ENCODE measurements around the gene TMEM151B.

The TMEM151B gene

GRCh38 chr6:44263354-44264100, 6.7 kb upstream of the TMEM151B start:
- no peak for DNase-seq (ENCODE audit: low read depth in 1 of 2, low spot score in 1 of 2)

- DNase-seq (ENCODE audit: low read depth in 1 of 2, low spot score in 1 of 2) = no peak
These were observed 5.9 kb upstream of the TMEM151B start for GRCh38 chr6:44264154-44265006.

GRCh38 chr6:44265007-44265721, 5.1 kb upstream of the TMEM151B start, which contains the start of gene NFKBIE:
Gene NFKBIE, minus strand, starts transcription at chr6:44265551. Its CDS starts 205 bp downstream, at chr6:44265346.
- peak; percentile 93 to 97 for DNase-seq (ENCODE audit: low read depth in 1 of 2, low spot score in 1 of 2)

GRCh38 chr6:44265722-44266233, 4.5 kb upstream of the TMEM151B start:
- DNase-seq (ENCODE audit: low read depth in 1 of 2, low spot score in 1 of 2) = no peak

- DNase-seq (ENCODE audit: low read depth in 1 of 2, low spot score in 1 of 2) = no peak
These were observed 3.9 kb upstream of the TMEM151B start for GRCh38 chr6:44266347-44266746.

- DNase-seq (ENCODE audit: low read depth in 1 of 2, low spot score in 1 of 2) = no peak
These were observed 3.0 kb upstream of the TMEM151B start for GRCh38 chr6:44267252-44267651.

- DNase-seq (ENCODE audit: low read depth in 1 of 2, low spot score in 1 of 2) = peak in 1 of 2 donors; percentile 40
These were observed 2.1 kb upstream of the TMEM151B start for GRCh38 chr6:44268095-44268628.

- no peak for DNase-seq (ENCODE audit: low read depth in 1 of 2, low spot score in 1 of 2)
These were observed 901 bp upstream of the TMEM151B start for GRCh38 chr6:44269178-44269920.

GRCh38 chr6:44270526-44271405, 516 bp downstream of the TMEM151B start:
- DNase-seq (ENCODE audit: low read depth in 1 of 2, low spot score in 1 of 2) = no peak

GRCh38 chr6:44271406-44271723, 1.1 kb downstream of the TMEM151B start:
- no peak for DNase-seq (ENCODE audit: low read depth in 1 of 2, low spot score in 1 of 2)

GRCh38 chr6:44271914-44272313, 1.7 kb downstream of the TMEM151B start:
- no peak for DNase-seq (ENCODE audit: low read depth in 1 of 2, low spot score in 1 of 2)

GRCh38 chr6:44272529-44272928, 2.3 kb downstream of the TMEM151B start:
- no peak for DNase-seq (ENCODE audit: low read depth in 1 of 2, low spot score in 1 of 2)

GRCh38 chr6:44272999-44273566, 2.8 kb downstream of the TMEM151B start:
- DNase-seq (ENCODE audit: low read depth in 1 of 2, low spot score in 1 of 2) = no peak

GRCh38 chr6:44273617-44274016, 3.4 kb downstream of the TMEM151B start:
- no peak for DNase-seq (ENCODE audit: low read depth in 1 of 2, low spot score in 1 of 2)

GRCh38 chr6:44275271-44275748, 5.1 kb downstream of the TMEM151B start:
- no peak for DNase-seq (ENCODE audit: low read depth in 1 of 2, low spot score in 1 of 2)

GRCh38 chr6:44275749-44276648, 5.7 kb downstream of the TMEM151B start:
- DNase-seq (ENCODE audit: low read depth in 1 of 2, low spot score in 1 of 2) = no peak

GRCh38 chr6:44276667-44277640, 6.7 kb downstream of the TMEM151B start:
- DNase-seq (ENCODE audit: low read depth in 1 of 2, low spot score in 1 of 2) = no peak
